AG20443 (cell line): Measurements from ENCODE around the gene BMS1.
A peak's percentile ranks its signal among the peaks of the same experiment; 100 is the strongest.
"Not testable (repeated sequence)": the region's sequence is repeated elsewhere in the genome, so short reads cannot be mapped to it uniquely, and the experiment has no call there.

Experiments used
- DNase-seq: peaks from one replicate; pipeline ENCODE4 v3.0.0; 2012; ENCODE audit warnings: low spot score, mixed read lengths

The BMS1 gene

DNA sequence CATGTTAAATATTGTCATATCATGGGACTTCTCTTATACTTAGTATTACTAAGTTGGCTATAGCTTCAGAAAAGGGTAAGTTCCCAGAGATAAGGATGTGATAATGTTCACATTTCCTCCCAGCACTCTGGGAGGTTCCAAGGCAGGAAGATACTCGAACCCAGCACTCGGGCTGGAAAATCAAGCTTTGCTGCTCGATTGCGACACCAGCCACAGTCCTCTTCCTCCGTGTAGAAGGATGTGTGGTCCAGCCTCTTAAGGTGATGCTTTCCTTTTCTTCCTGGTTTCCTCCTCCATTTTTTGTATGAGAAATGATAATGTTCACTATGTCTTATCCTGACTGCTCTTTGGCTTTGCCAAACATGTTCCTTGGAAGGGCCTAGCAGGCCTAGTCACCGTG is 3.2 kb downstream of the BMS1 start:
- DNase-seq = no peak

DNA sequence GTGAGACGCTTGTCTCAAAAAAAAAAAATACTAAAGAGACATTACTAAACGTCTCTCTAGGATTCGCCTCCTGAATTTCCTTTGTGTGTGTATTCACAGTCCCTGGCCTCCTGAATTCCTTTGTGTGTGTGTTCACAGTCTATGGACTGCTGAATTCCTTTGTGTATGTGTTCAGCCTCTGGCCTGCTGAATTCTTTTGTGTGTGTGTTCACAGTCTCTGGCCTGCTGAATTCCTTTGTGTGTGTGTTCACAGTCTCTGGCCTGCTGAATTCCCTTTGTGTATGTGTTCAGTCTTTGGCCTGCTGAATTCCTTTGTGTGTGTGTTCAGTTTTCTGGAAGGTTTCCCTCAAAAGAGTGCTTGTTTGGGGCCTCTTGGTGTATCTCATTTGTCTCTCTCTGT is 8.2 kb downstream of the BMS1 start:
- DNase-seq = no peak

DNA sequence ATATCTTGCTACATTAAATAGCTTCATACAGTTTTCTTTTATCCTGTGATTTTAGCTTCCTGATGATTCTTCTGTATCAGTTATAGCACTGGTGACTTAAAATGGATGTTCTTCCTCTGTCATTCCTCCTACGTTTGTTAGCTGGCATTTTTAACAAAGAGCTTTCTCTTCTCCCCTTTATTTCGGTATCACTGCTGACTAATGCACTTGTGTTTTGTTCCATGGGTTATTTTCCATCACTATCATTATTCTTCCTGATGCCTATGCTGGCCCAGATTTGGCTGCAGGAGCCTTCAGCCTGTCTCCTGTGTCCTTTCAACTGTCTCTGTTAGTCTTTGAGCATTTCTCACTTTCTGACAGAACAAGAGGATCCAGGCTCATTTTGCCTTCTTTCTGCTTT is 13.1 kb downstream of the BMS1 start:
- no peak for DNase-seq

DNA sequence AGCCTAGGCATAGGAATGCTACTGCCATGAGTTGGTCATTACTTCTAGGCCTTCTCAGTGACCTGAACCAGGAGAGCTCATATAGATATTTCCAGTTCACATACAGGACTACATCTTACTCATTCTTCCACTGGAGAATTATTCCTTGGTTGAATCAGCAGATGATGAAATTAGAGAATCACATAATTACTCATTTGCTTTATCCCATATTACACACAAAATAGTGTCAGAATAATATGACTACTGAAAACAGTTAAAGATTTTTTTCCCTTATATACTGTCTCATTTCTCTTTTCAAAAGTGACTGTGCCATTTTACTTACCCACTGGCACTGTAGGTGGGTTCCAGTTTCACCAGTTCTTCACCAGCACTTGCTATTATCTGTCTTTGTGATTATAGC is 18.5 kb downstream of the BMS1 start:
- DNase-seq = no peak

DNA sequence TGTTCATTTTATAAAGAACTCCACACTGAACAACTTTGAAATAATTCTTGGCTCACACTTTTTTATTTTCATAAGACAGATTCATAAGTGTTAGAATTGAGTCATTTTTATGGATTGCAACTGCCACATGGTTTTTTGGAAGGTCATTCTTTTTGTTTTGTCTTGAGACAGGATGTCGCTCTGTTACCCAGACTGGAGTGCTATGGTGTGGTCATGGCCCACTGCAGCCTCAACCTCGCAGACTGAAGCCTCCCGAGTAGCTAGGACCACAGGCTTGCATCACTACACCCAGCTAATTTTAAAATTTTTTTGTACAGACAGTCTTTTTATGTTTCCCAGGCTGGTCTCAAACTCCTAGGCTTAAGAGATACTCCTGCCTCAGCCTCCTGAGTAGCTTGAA is 20.3 kb downstream of the BMS1 start:
- no peak for DNase-seq

DNA sequence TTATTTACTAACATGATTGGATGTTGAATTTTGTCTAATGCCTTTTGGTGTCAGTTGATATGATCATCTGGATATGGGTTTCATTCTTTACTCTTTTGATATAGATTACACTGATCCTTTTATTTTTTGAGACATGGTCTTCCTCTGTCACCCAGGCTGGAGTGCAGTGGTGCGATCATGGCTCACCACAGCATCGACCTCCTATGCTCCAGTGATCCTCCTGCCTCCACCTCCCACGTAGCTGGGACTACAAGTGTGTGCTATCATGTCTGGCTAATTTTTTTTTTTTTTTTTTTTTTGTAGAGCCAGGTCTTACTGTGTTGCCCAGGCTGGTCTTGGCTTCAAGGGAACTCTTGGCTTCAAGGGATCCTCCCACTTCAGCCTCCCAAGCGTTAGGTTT is 27.1 kb downstream of the BMS1 start:
- no peak for DNase-seq

DNA sequence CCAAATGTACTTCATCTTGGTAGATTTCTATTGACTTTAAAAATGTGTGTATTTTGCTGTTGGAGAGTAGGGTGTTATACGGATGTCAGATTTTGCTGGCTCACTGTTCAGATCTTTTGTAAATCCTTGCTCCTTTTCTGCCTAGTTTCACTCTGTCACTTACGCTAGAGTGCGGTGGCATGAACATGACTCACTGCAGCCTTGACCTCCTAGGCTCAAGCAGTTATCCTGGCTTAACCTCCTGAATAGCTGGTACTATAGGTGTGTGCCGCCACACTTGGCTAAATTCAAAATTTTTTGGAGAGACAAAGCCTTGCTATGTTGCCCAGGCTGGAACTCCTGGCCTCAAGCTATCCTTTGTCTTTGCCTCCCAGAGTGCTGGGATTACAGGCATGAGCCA is 29.4 kb downstream of the BMS1 start:
- no peak for DNase-seq

DNA sequence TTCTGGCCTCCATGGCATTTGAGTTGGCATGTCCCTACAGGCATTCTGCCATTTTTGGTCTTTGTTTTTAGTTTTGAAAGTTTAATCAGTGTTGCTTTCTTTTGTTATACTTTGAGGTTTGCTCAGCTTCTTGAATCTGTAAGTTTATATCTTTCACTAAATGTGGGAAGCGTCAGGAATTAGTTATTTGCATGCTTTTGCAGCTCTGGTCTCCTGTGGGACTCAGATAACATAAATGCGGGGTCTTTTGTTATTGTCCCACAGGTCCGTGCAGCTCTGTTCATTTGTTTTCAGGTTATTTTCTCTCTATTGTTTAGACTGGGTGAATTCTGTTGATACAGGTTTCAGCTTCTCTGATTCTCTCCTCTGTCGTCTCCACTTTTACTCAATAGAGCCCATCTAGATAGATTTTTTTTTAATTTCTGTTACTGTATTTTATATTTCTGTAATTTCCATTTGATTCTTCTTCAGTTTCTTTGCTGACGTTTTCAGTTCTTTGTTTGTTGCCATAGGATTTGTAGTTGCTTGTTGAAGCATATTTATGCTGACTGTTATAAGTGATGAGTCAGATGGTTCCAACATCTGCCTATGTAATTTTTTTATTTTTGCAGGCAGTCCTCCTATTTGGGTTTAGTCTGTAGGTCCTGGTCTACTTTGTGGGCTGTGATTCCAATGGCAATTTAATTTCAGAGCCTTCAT is 31.5 kb downstream of the BMS1 start:
- DNase-seq = not testable (repeated sequence)

DNA sequence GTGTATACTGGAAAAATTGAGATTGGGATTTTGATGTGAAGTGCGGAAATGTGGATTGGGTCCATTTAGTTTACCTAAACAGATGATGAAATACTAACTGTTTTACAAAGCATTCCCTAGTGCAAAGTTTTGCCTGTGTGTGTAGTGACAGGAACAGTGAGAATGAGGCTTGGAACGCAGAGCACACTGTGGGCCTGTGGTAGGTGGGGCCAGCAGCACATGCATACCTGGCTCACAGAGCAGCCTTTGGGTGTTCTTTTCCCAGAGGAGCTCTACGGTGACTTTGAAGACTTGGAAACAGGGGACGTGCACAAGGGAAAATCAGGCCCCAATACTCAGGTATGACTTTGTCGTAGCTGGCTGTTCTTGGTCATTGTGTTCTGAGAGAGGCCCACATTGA is 33.7 kb downstream of the BMS1 start:
- DNase-seq = not testable (repeated sequence)

DNA sequence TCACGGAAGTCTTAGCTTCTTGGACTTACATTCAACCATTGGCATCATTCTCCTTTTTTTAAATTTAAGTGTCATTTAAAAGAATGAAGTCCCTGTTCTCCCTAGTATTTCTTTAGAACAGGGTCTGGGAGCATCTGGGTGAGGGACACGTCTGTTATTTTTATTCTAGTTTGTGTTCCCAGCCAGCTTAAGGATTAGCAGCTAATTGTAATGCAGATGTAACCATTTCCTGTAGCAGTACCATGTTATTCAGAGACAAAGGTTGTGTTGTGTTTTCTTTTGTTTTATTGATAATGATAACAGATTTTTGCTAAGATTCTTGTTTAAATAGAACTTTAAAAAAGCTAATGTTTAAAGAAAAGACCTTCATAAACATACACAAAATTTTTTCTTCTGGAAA is 34.3 kb downstream of the BMS1 start:
- DNase-seq = no peak

DNA sequence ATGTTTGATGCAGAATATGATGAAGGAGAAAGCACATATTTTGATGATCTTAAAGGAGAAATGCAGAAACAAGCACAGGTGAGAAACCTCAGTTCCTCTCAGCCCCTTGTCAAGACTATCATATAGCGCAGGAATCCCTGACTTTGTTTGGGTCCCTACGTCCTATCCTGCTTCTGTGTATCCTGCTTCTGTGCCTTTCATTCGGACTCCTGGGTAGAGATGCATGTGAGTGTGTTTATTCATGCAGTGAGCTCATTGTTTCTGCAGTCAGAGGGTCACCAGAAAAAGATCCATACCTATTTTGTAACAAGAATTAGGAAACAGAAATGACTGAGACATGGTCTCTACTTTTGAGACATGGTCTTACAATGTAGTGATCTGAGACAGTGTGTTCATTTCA is 34.8 kb downstream of the BMS1 start:
- not testable (repeated sequence) for DNase-seq

DNA sequence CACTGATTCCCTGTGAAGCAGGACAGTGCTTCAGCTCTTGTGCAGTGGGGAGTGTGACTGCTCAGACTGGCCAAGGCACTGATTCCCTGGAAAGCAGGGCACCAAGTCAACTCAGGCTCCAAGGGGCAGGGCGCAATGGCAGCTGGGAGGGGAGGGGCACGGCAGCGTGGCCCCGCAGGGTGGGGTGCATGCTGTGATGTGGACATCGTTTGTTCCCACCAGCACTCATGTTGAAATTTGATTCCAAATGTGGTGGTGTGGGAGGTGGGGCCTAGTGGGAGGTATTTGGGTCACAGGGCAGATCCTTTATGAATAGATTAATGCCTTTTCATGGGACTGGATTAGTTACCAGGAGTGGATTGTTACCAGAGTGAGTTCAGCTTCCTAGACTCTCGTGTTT is 44.2 kb downstream of the BMS1 start:
- not testable (repeated sequence) for DNase-seq

DNA sequence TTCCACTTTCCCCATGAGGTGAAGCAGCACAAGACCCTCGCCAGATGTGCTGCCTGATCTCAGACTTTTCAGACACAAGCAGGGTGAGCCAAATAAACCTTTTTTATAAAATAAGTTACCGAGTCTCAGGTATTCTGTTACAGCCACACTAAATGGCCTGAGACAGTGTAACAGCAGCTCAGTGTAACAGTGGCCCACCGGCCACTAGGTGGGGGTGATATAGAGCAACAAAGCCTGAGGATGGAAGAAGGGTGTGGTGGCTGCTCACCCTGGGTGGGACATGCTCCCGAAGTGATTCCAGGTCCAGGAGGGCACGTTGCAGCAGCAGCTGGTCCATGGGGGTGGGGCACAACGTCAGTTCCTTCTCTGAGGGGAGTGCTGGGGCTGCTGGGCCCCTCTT is 44.6 kb downstream of the BMS1 start:
- DNase-seq = no peak

DNA sequence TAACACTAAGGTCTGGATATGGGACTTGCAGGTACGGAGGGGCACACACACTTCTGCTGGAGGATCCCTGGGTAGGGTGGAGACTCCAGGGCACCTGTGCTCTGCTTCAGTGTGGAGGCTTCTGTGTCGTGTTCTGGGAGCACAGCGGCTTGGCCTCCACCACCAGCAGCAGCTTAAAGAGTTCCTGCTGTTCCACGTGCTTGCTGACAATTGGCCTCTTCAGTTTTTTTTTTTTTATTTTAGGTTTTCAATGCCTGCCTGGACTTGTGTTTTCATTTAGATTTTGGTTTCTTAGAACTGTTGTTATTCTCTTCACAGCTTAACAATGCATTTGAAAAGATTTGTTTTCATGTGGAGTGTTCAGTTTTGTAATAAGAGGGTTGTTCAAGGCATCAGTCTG is 45.8 kb downstream of the BMS1 start:
- DNase-seq = not testable (repeated sequence)

DNA sequence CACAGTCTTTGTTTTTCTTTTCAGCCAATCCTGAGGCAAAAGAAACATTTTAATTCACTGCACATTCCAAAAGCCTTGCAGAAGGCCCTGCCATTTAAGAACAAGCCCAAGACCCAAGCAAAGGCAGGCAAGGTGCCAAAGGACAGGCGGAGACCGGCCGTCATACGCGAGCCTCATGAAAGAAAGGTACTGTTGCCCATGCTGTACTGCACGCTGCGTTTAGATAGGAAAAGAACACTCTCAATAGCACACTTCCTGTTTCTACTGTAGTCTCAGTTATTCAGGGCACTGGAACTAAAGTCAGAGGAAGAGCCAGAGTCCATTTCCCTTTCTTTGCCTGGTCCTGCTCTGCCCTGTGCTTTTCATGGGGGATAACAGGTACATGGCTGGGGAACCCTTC is 47.6 kb downstream of the BMS1 start:
- DNase-seq = no peak

DNA sequence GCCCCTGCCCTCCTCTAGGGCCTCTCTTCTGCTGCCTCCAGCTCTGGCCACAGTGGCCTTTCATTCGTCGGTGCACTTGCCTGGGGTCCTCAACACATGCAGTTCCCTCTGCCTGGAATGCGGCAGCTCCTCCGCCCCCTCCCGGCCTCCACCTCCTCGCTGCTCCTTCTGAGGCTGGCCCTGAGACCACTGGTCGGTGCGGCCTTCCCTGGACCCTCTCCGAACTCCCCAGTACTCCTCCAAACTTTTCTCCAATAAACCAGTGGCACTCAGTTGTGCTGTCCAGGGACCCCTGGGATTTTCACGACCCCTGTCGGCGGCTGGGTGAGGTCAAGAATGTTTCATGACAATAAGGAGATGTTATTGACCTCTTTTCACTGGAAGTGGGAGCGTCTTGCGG is 53.5 kb downstream of the BMS1 start:
- DNase-seq = no peak

DNA sequence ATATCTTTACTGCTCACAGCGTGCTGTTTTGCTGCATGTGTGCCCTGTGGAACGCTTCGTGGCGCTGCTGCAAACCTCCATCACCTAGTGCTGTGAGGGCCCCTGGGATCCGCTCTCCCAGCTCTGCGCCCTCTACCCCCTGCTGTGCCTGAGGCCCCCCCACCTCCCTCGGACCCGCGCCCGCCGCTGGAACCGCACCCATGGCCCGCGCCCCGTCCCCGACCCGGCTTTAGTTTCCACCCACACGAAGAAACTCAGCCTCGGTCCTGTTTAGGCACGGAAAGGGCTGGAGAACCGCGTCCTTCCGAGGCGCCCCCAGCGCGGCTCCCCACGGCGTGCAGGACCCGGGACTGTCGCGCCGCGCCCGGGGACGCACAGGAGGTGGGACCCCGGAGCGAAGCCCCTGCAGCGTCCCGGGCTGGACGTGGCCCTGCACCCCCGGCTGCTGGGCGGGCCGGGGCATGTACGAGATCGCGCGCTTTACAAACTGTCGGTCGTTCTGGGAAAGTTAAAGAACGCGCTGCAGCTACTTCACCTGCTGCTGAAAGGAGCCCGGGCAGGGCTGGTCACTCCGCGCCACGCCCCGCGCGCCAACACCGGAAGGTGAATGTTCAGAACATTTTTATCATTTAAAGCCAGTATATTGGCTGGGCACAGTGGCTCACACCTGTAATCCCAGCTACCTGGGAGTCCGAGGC is 54.3 kb downstream of the BMS1 start:
- peak; percentile 48 for DNase-seq

DNA sequence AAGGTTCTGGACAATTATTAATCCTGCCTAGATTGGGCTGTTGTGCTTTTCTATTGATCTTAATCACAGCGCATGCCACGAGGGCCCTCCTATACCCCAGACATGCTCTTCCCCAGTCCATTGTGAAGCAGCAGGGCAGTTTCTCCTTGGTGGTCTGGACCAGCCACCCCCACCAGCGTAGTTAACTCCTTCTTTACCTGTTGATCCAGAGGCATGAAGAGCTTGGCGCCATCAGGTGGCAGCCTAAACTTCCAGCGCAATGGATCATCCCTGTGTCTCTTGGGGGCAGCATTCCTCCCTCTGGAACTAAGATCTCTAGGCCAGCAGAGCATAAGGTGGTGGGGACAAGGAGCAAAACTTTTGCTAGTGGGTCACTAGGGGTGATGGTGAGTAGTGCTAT is 62.2 kb downstream of the BMS1 start:
- DNase-seq = not testable (repeated sequence)

DNA sequence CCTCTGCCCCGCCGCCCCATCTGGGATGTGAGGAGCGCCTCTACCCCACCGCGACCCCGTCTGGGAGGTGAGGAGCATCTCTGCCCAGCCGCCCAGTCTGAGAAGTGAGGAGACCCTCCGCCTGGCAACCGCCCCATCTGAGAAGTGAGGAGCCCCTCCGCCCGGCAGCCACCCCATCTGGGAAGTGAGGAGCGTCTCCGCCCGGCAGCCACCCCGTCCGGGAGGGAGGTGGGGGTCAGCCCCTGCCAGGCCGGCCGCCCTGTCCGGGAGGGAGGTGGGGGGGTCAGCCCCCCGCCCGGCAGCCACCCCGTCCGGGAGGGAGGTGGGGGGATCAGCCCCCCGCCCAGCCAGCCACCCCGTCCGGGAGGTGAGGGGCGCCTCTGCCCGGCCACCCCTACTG is 64.7 kb downstream of the BMS1 start:
- not testable (repeated sequence) for DNase-seq

DNA sequence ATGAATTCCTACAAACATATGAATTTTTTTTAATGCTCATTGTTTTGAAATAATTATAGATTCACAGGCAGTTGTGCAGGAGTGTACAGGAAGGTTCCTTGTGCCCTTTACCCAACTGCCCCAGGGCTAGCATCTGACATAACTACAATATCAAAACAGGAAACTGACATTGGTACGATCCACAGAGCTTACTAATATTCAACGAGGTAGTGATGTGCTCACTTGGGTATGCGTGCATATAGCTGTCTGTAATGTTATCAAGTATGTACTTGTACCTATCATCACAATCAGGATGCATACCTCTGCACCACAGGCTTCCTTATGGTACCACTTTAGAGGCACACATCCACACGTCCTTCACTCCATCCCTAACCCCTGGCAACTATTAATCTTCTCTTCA is 68.3 kb downstream of the BMS1 start:
- no peak for DNase-seq

DNA sequence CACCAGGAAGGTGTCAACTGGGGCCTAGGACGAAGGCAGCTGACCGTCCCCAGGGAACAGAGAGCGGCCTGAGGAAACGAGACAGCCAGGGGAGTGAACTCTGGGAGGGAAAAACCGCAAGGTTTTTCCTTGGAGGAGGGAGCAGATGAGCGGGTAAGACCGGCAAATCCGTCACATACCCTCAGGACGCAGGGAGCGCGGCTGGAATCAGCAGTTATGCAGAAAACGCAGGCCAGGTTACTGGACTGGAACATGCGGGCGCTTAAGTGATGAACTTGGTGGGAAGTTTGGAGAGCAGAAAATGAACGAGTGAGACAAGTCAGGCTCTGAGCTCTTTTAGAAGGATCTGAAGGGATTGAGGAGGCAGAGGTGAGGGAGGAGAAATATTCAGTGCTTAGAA is 76.7 kb downstream of the BMS1 start:
- DNase-seq = no peak

DNA sequence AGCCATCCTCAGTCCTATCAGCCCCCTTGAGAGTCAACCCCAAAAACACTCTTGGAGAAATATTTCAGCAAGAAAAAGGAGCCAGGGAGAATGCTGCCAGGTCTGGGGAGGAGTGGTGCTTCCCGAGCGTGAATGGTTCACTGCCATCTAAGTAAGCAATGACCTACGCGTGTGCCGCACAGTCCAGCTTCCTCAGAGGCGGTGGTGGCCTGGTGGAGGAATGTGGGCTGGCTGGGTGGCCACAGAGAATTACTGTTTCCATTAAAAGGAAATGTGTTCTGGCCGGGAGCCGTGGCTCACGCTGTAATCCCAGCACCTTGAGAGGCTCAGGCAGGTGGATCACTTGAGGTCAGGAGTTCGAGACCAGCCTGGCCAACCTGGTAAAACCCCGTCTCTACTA is 77.4 kb downstream of the BMS1 start:
- not testable (repeated sequence) for DNase-seq

DNA sequence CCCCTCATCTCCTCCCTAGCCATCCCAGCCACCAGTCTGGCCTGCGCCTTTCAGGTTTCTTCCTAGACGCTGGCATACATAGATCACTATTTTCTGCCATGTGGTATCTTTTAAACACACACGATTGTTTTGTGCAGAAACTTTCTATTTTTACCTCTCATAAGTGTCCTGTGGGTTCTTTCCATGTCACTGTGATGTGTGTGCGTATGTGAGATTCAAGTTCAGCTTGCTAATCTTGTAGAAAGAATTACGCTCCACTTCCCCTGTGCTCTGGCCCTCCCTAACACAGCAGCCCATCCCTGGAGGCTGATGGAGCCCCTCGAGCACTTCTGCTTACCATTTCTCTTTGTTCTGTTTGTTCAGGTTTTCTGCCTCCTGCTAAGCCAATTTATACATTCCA is 80.2 kb downstream of the BMS1 start:
- DNase-seq = not testable (repeated sequence)

DNA sequence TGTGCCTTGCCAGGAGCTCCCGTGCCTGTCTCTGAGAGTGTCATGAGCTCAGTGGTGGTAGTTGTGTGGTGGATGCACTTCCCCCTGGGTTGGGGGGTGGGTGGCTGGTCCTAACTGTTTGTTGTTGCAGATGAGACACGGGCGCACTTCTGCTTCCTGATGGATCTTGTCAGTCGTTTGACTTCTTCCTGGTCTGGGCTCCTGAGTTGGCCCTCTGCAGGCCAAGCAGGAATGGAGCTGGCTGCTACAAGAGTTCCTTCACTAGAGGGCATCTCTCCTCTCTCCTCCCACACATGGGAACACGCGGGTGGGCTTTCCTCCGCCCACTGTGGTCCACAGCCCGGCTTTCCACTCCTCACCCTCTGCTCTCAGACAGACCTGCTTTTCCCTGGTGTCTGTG is 82.0 kb downstream of the BMS1 start:
- no peak for DNase-seq
